GM10266 (cell line): ENCODE results near the gene NET1.

ENCODE experiments used
- DNase-seq: peaks from one replicate; pipeline ENCODE4 v3.0.0; 2012; ENCODE audit errors: extremely low spot score
- CTCF ChIP-seq: IDR thresholded peaks from 2 replicates; pipeline ENCODE4 v1.5.1; 2012; ENCODE audit warnings: mild to moderate bottlenecking, low read depth; ENCODE audit not compliant: control insufficient read depth, insufficient read depth; ENCODE audit errors: missing control alignments

NET1 gene

DNA sequence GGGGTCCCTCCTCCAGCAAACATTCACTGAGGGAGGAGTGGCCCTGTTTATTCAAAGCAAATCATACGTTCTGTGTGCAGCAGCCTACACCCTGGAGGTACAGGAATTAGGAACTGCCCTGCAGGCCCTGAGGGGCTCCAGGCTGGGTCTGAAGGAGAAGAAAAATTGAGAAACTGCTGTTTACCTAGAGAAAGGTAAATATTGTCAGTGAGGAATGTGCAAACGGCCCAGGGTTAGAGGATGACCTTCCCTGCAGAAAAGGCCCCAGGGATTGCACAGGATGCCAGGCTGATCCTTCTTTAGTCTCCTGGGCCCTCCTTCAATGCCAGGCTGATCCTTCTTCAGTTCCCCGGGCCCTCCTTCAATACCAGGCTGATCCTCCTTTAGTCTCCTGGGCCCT is 81.3 kb downstream of the NET1 start:
- no peak for TF ChIP-seq CTCF
- no peak for DNase-seq

- TF ChIP-seq CTCF: no peak
- no peak for DNase-seq
These were observed 82.3 kb downstream of the NET1 start for GRCh38 chr10:5494611-5495010.

DNA sequence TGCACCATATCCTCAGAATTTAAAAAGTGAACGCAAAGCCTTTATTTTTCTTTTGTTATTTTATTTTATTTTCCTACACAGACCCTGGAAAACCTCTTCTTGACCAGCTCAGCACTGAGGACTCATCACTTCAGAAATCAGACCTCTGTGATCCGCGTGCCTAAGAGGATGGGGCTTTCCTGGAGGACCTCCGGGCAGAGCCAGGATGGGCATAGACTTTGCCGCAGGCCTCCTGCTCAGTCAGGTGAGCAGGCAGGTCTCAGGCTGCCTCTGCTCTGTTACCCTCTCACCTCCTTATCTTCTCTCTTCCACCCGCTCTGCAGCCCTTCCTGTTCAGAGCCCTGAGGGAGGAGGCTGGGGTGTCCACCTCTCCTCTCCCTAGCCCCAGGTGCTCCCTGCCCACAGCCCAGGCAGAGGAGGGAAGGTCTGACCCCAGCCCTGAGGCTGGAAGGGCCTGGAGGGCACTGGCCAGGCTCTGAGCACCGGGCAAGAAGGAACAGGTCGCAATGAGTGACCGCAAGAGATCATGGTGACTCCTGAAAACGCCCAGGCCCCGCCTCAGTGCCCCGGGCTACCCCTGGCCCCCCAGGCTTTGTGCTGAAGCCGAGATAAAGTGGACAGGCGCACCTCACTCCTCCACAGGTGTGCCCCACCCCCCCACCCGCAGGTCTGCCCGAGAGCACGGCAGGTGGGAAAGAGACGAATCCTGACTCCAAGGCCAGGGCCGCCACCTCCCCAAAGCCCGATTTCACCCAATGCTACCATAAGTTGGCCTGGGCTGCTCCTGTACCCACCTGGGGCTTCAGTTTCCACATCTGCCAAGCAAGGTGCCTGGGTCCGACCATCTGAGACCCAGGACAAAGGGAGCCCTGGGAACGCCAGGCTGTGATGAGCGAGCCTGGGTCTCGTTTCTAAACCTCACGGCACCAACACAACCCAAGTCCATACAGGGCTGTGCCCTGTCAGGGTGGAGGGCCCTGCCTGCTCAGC is 84.2 kb downstream of the NET1 start:
- DNase-seq: no peak

GRCh38 chr10:5497289-5497688 is 84.9 kb downstream of the NET1 start:
- TF ChIP-seq CTCF: no peak
- no peak for DNase-seq

More for the DNA sequence above, 84.2 kb downstream of the NET1 start:
- TF ChIP-seq CTCF: no peak

- DNase-seq: no peak
- TF ChIP-seq CTCF: no peak
These were observed 85.8 kb downstream of the NET1 start for GRCh38 chr10:5497948-5498730.

DNA sequence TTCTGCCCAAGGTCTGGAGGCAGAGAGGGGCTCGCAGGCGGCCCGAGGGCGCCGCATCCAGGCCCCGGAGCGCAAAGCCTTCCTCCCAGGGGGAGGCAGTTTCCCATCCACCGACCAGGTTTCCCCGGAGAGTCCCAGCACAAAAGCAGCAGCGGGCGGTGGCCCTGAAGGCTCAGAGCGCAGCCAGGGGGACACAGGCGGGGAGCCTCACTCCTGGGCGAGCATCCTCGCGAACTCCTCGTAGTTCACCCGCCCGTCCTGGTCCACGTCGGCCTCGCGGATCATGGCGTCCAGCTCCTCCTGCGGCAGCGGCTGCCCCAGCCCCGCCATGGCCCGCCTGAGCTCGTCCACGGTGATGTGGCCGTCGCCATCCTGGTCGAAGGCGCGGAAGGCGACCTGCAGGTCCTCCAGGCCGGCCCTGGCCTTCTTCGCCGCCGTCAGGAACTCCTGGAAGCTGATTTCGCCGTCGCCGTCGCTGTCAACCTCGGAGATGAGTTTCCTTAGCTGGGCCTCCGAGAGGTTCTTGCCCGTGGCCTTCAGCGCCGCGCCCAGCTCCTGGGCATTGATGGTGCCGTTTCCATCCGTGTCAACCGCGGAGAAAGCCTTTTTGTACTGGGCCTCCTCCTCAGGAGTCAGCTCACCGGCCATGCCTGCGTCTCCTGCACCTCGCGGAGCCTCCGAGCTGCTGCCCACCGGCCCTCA is 86.6 kb downstream of the NET1 start:
- no peak for TF ChIP-seq CTCF
- no peak for DNase-seq
